ENCODE data around the gene SCN4A.

The SCN4A gene

DNA sequence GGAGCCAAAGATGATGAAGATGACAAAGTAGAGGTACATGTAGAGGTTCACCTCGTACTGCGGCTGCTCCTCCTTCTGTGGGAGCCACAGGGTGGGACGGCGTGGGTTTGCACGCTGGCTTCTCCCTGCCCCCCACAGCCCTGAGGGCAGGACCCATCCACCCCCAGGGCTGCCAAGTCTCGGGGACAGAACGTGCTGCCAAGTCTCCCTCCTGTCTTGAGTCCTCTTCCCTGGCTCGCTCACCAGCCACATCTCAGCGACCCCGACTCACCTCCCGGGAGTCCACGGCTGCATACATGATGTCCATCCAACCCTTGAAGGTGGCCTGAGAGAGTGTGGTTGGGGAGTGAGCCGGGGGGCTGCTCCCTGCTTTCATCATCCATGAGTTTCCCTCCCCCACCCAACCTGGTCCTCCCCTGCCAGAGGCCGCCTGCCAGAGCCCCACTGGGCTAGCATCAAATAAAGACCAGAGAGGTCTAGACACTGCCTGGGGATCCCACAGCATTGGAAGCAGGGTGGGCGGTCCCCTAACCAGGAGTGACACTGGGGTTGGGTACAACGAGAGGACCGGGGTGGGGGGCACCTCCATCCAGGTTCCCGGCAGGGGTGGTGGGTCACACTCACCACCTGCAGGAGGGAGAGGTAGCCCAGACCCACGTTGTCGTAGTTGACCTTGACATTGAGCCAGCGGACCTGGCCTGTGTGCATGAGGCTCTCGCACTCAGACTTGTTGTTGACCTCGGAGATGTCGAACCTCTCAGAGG, 27.8 kb downstream of the SCN4A start:
- TF ChIP-seq, protein P1, sequence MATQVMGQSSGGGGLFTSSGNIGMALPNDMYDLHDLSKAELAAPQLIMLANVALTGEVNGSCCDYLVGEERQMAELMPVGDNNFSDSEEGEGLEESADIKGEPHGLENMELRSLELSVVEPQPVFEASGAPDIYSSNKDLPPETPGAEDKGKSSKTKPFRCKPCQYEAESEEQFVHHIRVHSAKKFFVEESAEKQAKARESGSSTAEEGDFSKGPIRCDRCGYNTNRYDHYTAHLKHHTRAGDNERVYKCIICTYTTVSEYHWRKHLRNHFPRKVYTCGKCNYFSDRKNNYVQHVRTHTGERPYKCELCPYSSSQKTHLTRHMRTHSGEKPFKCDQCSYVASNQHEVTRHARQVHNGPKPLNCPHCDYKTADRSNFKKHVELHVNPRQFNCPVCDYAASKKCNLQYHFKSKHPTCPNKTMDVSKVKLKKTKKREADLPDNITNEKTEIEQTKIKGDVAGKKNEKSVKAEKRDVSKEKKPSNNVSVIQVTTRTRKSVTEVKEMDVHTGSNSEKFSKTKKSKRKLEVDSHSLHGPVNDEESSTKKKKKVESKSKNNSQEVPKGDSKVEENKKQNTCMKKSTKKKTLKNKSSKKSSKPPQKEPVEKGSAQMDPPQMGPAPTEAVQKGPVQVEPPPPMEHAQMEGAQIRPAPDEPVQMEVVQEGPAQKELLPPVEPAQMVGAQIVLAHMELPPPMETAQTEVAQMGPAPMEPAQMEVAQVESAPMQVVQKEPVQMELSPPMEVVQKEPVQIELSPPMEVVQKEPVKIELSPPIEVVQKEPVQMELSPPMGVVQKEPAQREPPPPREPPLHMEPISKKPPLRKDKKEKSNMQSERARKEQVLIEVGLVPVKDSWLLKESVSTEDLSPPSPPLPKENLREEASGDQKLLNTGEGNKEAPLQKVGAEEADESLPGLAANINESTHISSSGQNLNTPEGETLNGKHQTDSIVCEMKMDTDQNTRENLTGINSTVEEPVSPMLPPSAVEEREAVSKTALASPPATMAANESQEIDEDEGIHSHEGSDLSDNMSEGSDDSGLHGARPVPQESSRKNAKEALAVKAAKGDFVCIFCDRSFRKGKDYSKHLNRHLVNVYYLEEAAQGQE (IDR thresholded peaks at IDR 0.05; ENCODE audit: insufficient read depth in 1 of 2, low read depth in 2 of 2, low read length in 2 of 2) = no peak
- TF ChIP-seq POLR2AphosphoS5 (IDR thresholded peaks at IDR 0.05; ENCODE audit: low read depth, low read length) (no peak), SIN3A (IDR thresholded peaks at IDR 0.05; ENCODE audit: borderline replicate concordance, insufficient read depth, low read length) (no peak)

DNA sequence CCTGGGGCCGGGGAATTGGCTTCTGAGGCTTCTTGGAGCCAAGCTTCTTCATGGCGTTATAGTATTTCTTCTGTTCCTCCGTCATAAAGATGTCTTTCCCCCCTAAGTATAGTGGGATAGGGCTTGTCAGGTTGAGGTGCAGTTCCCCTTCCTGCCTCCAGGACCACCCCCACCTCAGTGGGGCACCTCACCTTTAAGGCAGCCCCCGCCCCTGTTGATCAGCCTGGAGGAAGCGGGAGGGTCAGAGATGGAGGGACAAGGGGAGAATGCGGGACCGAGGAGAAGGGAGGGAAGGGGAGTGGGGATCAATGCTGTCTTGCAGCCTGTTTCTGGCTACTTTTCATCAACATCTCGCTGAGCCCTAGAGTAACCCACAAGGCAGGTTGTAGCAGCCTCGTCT, 29.0 kb downstream of the SCN4A start:
- TF ChIP-seq, protein P1 (IDR thresholded peaks at IDR 0.05; ENCODE audit: insufficient read depth in 1 of 2, low read depth in 2 of 2, low read length in 2 of 2) = no peak
- TF ChIP-seq TAF1 (IDR thresholded peaks at IDR 0.05; ENCODE audit: borderline replicate concordance, insufficient read depth, low read length) (no peak), FOXP2 (optimal IDR thresholded peaks at IDR 0.05; ENCODE audit: borderline replicate concordance, extremely low read depth, extremely low read length, insufficient read depth) (no peak), POLR2AphosphoS5 (IDR thresholded peaks at IDR 0.05; ENCODE audit: low read depth, low read length) (no peak), SIN3A (IDR thresholded peaks at IDR 0.05; ENCODE audit: borderline replicate concordance, insufficient read depth, low read length) (no peak)

DNA sequence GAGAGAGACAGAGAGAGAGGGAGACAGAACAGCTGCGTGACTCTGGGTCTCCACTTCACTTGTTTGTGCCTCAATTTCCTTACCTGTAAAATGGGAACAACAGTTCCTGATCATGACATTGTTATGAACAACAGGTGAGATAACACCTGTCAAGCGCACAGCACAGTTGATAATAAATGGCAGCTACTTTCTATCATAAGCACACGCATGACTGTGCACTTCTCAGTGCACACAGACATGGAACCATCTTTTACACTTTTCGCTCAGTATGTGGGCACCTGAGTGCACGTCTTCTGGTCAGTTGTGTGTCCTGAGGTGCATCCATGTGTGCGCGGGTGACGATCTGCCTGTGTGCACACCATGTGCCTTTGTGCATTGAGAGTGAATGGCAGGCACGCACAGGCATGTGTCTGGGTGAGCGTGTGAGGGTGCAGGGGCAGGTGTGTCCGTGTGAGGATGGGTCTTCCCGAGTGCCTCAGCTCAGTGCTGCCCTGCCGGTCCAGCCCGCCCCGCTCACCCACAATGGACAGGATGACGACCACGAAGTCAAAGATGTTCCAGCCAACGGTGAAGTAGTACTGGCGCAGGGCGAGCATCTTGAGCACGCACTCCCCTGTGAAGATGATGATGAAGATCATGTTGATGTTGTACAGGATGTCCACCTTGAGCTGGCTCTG, 30.3 kb downstream of the SCN4A start:
- no peak for TF ChIP-seq SIN3A (IDR thresholded peaks at IDR 0.05; ENCODE audit: borderline replicate concordance, insufficient read depth, low read length)
- TF ChIP-seq, protein P1 (IDR thresholded peaks at IDR 0.05; ENCODE audit: insufficient read depth in 1 of 2, low read depth in 2 of 2, low read length in 2 of 2) = no peak
- no peak for TF ChIP-seq POLR2AphosphoS5 (IDR thresholded peaks at IDR 0.05; ENCODE audit: low read depth, low read length)
- no peak for TF ChIP-seq TAF1 (IDR thresholded peaks at IDR 0.05; ENCODE audit: borderline replicate concordance, insufficient read depth, low read length)
- no peak for TF ChIP-seq FOXP2 (optimal IDR thresholded peaks at IDR 0.05; ENCODE audit: borderline replicate concordance, extremely low read depth, extremely low read length, insufficient read depth)

DNA sequence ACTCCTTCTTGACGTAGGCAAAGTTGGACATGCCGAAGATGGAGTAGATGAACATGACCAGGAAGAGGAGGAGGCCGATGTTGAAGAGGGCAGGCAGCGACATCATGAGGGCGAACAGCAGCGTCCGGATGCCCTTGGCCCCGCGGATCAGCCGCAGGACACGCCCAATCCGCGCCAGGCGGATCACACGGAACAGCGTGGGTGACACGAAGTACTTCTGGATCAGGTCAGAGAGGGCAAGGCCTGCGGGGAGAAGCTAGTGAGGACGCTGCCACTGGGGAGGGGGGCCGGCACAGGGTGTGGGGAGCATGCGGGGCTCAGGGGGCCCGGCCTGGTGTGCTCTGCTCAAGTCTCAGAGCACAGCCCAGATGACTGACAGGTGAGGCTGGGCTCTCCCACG, 31.0 kb downstream of the SCN4A start:
- TF ChIP-seq TAF1 (IDR thresholded peaks at IDR 0.05; ENCODE audit: borderline replicate concordance, insufficient read depth, low read length) = no peak
- no peak for TF ChIP-seq FOXP2 (optimal IDR thresholded peaks at IDR 0.05; ENCODE audit: borderline replicate concordance, extremely low read depth, extremely low read length, insufficient read depth)
- no peak for TF ChIP-seq SIN3A (IDR thresholded peaks at IDR 0.05; ENCODE audit: borderline replicate concordance, insufficient read depth, low read length)
- TF ChIP-seq, protein P1 (IDR thresholded peaks at IDR 0.05; ENCODE audit: insufficient read depth in 1 of 2, low read depth in 2 of 2, low read length in 2 of 2) = no peak

All from PFSK-1 (cell line).